NCI-H748 treated with DMSO at 0.1 percent for 48 hours (cell line): ENCODE results near the gene CSNK1G2.
"Not testable (repeated sequence)": the region's sequence is repeated elsewhere in the genome, so short reads cannot be mapped to it uniquely, and the experiment has no call there.

Experiments used
- DNase-seq: peaks from one replicate; lab custom pipeline; 2025; lab: John Stamatoyannopoulos, UW

The CSNK1G2 gene

DNA sequence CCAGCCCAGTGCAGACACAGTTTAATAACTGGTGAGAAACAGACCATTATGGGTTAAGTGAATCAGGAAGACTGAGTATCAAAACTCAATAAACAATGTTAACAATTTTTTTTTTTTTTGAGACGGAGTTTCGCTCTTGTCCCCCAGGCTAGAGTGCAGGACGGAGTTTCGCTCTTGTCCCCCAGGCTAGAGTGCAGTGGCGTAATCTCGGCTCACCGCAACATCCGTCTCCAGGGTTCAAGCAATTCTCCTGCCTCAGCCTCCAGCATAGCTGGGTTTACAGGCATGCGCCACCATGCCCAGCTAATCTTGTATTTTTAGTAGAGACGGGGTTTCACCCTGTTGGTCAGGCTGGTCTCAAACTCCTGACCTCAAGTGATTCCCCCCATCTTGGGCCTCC is 47.5 kb downstream of the CSNK1G2 start:
- DNase-seq: not testable (repeated sequence)

DNA sequence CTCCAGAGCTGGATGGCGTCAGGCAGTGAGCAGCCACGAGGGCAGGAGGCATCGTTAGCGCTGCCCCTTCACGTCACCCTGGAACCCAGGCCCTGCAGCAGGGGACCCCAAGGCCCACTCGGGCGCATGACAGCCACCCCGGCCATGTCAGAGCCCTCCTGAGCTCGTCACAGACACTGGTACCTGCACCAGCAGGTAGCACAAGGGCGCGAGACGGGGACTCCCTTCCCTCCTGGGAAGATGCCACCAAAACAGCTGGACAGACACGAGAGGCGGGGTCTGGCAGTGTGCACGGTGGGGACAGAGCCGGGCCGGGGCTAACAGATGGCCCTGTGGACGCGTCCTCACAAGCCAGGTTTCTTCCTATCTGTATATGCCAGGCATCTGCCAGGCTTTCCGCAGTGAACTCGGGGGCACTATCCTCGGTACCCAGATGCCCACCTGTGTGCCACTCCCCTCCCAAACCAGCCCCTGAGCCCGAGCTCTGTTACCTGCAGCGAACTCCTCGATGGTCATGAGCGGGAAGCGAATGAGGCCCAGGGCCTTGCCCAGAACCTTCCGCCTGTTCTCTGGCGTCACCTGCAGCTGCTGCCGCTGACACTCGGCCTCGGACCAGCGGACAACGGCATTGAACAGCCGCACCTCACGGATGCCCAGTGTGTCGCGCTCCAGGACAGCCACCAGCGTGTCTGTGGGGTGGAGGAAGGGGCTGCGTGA is 48.7 kb downstream of the CSNK1G2 start:
- DNase-seq: no peak

DNA sequence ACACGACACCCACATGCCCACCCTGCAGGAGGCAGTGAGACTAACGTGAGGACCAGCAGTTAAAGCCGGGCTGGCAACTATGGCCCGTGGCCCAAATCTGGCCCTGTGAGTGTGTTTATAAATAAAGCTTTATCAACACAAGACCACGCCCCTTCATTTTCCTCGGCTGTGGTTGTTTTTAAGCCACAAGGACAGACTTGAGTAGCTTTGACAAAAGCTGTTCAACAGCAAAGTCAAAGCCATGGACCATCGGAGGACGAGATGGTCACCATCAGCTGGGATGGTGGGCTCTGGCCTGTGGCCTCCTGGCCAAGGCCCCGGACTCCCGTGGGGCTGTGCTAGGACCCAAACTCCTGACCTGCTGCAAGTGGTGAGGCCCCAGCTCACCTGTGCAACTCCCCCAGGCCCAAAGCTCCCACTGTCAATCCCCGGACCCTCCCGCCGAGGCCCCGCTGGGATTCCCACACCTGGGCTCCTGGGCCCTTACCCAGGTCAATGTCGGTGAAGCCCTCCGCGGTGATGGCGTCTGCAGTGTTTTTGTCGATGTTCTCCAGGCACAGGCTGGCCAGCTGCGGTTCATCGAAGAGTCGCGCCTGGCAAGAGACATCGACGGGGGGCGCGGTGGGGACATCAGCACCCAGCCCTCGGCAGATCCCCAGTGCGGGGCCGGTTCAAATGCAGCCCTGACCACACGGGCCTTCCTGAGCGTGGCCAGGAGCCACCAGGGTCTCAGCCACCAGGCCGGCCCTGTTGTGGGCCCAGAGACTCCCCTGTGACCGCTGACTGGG is 49.5 kb downstream of the CSNK1G2 start:
- no peak for DNase-seq

DNA sequence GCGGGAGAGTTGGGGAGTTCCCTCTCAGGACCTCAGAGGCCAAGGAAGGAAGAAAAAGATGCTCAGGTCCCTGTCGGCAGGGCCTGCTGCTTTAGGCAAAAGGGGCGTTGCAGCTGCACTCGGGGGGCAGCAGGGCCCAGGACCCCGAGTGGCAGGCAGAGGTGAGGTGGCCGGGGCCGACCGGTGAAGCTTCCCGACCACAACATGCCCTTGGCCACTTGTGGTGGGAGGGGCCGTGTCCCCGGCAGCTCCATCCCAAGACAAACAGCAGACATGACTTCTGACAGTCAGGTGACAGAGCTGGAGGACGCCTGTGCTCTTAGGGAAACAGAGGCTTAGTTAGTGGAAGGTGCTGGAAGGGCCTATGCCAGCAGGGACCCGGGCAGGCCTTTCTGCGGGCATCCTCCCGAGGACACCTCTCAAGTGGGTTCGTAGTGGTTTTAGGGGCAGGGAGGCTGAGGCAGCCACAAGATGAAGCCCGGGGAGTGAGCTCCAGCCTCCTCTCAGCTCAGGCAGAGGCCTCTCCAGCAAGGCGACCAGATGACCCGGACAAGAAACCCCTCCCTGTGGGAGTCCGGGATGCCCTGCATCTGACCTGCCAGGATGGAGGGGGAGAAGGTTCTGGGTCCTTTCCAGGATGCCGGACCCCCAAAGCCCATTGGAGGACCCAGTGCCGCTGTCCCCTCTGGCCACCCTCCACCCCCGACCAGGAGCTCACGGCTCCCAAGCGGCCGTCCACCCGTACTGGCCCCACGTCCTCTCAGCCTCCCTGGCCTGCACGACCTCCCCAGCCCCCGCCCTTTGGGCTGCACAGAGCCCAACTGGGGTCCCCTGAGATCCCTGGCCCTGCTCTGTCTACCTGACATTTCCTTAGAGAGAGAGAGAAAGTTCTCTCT is 50.3 kb downstream of the CSNK1G2 start:
- no peak for DNase-seq

DNA sequence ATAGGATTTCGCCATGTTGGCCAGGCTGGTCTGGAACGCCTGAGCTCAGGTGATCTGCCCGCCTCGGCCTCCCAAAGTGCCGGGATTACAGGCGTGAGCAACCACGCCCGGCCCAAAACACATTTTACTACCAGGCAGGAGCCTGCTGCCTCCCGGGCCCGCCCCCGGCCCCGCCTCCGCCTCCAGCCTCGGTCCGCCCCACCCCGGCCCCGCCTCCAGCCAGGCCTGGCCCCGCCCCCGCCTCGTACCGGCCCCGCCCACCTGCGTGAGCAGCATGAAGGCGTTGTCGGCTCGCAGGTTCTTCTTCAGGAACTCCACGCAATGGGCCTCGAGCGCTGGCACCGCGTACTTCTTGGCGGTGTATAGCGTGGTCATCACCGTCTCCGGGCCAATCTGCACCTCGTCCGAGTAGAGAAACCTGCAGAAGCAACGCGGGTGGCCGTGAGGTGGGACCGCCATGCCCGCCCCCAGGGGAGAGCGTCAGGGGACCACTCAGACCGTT is 51.8 kb downstream of the CSNK1G2 start:
- no peak for DNase-seq

DNA sequence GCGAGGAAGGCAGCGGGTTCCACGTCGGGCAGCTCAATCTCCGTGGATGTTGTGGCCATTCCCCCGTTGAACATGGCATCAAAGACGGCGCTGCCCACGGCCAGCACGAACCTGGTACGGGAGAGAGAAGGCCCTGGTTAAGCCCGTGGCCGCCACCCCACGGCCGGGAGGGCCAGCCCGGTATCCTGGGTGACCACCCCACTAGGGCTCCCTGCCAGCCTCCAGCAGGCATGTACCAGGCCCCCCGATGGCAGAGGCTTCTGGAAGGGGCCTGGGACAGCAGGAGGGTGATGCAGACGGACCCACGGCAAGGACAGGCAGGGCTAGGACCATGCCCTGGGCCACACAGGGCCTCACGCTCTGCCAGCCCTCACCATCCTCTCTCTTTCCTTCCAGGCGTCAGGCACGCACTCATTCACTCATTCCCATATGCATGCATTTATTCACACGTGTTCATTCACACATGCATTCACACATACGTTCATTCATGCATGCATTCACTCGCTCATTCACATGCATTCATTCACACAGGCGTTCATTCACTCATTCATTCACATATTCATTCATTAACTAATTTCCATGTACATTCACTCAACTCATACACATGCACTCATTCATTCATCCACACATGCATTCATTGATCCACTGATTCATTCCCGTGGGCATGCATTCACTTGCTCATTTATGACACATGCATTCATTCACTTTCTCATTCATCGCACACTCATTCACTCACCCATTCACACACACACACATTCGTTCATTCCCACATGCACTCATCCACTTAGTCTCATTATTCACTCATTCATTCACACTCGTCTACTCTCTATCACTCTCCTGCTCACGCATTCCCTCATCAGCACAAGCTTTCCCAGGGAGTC is 56.6 kb downstream of the CSNK1G2 start:
- no peak for DNase-seq

DNA sequence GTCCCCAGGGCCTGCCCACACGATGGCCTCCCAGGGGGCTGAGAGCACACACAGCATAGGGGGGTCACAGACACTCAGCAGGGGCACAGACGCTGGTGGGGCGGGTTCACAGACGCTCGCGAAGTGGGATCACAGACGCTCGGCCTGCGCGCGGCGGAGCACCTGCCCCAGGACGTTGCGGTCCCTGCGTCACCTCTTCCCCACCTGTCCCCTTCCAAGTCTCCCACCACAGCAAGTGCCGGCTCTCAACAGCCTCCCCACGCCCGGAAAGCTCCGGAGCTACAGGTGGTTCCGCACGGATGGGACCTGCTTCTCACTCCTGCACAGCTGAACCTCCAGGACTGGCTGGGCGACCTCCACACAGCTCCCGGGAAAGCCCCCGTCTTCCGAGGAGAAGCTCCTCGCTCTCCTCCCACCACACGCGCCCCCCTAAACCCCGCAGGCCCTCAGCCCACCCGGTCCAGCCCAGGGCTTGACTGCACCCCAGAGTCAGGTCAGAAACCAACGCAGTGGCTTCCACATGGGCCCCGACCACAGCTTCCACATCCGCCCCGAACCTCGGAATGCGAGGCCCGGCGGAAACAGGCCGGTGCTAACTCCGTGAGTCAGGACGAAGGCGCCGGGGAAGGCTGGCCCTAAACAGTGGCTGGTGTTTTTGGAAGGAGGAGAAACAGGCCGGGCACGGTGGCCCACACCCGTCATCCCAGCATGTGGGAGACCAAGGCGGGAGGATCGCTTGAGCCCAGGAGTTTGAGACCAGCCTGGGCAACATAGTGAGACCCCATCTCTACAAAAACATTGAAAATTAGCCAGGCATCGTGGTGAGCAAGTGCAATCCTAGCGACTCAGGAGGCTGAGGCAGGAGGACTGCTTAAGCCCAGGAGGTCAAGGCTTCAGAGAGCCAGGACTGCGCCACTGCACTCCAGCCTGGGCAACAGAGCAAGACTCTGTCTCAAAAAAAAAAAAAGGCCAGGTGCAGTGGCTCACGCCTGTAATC is 58.0 kb downstream of the CSNK1G2 start:
- no peak for DNase-seq

DNA sequence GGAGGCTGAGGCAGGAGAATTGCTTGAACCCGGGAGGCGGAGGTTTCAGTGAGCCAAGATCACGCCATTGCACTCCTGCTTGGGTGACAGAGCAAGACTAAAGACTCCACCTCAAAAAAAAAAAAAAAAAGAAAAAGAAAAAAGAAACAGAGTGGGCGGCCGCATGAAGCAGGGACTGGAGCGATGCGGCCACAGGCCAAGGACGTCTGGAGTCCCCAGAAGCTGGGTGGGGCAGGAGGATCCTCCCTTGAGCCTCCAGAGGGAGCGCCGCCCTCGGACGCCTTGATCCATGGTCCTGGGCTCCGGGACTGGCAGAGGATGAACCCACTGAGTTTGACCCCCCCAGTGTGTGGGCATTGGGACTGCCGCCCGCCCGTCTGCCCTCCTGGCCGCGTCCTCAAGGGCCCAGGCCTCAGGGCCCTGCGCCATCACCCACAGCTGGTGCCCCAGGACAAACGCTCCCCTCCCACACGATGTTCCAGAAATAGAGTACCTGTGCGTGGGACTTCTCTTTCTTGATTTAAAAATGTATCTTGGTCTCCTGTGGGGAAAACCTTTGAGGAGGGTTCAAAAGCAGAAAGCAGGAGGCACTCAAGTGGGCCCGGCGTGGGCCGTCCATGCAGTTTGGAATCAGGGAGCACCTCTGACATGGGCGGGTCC is 59.0 kb downstream of the CSNK1G2 start:
- no peak for DNase-seq

DNA sequence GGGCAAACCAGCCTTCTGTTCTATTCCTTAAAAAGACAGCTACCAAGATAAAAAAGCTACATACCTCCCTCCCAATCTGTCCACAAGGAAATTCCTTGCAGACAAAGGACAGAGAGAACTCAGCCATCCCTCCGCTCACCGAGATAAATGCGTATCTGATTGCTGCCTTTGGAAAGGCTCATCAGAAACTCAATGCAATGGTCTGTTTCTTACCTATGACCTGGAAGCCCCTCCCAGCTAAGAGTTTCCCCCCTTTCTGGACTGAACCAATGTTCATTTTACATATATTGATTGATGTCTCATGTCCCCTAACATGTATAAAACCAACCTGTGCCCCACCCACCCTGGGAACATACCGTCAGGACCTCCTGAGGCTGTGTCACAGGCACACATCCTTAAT is 62.9 kb downstream of the CSNK1G2 start:
- DNase-seq: no peak

DNA sequence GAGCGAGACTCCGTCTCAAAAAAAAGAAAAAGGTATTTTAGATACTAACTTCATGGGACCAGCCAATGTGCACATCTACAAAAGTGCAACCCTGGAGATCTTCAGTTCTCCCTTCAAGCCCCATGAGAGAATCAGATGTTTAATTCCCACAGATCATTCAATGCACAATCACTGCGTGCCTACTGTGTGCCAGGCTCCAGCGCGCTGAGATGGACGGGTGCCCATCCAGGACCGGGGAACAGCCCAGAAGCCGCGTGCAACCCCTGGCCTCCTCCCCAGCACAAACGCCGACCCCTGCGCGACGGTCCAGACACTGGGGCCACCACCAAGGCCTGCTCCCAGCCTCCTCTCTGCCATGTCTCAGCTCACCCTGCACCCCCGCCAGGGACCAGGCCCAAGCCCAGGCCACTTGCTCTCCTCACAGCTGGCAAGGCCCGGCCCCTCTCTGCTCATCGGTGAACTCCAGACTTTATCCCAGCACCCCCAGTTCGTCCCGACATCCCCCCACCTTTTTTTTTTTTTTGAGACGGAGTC is 69.2 kb downstream of the CSNK1G2 start:
- DNase-seq: no peak

DNA sequence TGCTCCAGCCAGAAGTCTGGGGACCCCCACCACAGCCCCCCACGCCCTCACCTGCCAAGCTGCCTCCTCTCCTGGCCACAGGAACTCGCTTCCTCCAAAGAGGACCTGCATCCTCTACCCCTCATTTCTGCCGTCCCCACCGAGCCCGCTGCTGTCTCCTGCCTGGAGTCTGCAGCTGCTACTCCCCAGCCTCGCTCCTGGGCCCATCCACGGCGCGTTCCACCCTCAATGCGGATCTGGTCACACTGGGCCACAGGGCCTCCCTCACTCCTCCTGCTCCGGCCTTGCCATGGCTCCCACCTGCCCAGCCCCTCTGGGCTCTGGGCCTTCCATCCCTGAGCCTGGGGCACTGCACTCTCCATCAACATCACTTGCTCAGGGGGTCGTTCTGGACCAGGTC is 70.2 kb downstream of the CSNK1G2 start:
- no peak for DNase-seq

DNA sequence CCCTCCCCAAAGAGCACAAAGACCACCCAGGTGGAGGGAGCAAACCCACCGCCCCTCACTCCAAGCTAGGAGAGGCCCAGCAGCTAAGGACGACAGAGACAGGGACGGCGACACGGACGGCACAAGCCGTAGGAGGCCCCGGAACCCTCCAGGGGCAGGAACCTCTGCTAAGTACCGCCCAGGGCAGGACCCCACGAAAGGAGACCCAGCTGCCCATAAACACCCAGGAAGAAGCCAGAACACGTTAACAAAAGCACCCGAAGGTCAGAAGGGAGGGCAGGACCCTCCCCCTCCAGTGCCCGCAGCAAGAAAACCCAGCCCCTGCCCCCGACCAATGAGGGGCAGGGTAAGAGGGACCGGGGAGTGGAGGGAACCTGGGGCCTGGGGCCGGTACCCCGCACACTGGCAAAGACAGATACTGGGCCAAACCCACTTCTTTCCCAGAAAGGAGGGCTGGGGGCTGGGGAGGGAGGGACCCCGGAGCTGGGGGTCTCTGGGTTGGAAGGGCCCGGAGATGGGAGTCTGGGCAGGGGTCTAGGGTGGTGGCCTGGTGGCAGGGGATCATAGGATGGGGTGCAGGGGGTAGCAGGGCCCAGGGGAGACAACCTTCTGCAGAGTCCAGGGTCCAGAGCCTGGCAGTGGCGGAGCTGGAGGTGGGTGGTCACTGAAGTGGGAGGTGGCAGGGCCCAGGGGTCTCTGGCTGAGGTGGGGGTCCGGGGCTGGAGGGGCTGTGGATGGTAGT is 72.1 kb downstream of the CSNK1G2 start:
- DNase-seq: no peak

DNA sequence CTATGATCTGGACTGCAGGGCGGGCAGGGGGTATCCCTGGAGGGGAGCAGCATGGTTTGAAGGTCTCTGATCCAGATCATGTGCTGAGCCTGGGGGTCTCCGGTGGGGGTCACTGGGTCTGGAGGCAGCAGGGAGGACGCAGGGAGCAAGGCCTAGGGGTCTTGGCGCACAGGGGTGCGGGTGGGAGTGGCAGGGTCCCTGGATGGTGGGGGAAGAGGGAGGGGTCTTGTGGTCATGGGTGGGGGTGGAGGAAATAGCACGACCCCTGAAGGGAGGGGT is 72.7 kb downstream of the CSNK1G2 start:
- DNase-seq: no peak

DNA sequence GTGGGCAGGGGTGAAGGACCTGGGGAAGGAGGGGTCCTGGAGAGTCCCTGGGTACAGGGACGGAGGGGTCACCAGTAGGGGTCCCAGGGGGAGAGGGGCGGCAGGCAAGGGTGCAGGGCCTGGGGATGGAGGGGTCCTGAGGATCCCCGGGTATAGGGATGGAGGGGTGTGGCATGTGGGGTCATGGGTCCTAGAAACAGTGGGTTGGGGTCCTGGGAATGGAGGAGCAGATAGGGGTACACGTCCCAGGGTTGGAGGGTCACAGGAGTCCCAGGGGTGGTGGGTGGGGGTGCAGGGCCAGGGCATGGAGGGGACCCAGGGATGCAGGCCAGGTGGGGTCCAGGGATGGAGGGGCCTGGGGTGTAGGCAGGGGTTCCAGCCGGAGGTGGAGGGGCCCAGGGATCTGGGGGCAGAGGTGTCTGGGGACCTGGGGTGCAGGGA is 73.2 kb downstream of the CSNK1G2 start:
- DNase-seq: no peak

DNA sequence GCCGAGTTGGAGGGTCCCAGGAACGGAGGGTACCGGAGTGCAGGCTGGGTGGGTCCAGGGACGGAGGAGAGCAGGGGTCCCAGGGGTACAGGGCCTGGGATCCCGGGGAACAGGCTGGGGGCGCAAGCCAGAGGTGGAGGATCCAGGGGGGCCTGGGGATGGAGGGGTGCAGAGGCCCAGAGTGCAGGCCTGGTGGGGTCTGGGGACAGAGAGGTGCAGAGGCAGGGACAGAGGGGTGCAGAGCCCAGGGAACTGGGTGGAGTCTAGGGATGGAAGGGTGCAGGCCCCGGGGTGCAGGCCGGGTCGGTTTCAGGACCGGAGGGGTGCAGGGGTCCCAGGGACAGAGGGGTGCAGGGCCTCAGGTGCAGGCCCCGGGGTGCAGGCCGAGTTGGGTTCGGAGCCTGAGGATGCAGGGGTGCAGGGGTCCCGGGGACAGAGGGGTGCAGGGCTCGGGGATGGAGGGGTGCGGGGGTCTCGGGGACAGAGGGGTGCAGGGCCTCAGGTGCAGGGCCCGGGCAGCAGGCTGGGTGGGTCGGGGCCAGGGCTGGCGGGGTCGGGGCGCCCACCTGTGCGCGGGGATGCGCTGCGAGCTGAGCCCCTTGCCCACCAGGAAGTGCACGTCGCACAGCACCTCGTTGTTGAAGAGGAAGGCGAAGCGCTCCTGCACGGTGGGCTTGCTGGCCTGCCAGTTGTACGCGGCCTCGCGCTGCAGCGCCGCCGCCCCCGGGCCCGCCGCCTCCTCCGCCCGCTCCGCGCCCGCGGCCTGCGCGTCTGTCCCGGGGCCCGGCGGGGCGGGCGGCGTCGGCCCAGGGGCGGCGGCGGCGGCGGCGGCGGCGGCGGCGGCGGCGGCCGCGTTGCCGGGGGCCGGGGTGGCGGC is 74.0 kb downstream of the CSNK1G2 start:
- DNase-seq: no peak

DNA sequence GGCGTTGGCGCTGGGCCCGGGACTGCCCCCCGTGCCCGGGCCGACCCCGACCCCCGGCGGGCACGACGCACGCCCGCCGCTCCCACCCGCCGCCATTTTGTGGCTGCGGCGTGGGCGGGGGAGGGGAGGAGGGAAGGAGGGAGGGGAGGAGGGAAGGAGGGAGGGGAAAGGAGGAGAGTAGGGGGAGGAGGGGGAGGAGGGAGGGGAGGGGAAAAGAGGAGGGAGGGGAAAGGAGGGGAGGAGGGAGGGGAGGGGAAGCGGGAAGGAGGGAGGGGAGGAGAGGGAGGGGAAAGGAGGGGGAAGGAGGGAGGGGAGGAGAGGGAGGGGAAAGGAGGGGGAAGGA is 74.6 kb downstream of the CSNK1G2 start, which contains the start of gene BTBD2:
Gene BTBD2 (minus strand): TSS at position 107 of the 343 bp plus-strand sequence. CDS start 11 bp downstream, at position 96.
- DNase-seq: no peak

DNA sequence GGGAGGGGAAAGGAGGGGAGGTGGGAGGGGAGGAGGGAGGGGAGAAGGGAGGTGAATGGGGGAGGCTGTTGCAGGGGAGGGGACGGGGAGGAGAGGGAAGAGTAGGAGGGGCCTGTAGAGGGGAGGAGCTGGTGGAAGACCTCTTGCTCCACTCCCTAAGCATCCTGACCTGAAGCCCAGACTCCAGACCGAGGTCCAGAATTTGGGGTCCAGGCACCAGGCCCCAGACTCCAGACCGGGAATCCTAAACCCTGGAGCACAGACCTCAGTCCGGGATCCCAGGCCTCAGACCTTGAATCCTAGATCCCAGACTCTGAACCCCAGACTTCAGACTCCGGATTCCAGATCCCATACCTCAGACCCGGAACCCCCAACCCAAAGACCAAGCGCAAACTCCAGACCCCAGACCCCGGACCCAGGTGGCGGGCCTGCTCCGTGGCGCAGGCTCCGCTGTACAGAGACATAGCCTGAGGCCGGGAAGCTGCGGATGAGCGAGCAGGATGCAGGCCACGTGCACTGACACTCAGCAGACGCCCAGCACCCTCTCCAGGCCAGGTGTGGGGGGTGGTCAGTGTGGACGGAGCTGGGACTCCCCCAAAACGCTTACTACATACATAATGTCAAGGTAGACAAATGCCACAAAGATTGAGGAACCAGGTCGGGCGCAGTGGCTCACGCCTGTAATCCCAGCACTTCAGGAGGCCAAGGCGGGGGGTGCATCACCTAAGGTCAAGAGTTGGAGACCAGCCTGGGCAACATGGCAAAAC is 75.3 kb downstream of the CSNK1G2 start:
- DNase-seq: peak; percentile 1
